NCI-H345 treated with DMSO at 0.1 percent for 48 hours (cell line): ENCODE measurements around the gene PTCHD1.

Experiments
- DNase-seq: peaks from one replicate; lab custom pipeline; 2025; ENCODE audit not compliant: unreplicated experiment; lab: John Stamatoyannopoulos, UW

PTCHD1 gene

DNA sequence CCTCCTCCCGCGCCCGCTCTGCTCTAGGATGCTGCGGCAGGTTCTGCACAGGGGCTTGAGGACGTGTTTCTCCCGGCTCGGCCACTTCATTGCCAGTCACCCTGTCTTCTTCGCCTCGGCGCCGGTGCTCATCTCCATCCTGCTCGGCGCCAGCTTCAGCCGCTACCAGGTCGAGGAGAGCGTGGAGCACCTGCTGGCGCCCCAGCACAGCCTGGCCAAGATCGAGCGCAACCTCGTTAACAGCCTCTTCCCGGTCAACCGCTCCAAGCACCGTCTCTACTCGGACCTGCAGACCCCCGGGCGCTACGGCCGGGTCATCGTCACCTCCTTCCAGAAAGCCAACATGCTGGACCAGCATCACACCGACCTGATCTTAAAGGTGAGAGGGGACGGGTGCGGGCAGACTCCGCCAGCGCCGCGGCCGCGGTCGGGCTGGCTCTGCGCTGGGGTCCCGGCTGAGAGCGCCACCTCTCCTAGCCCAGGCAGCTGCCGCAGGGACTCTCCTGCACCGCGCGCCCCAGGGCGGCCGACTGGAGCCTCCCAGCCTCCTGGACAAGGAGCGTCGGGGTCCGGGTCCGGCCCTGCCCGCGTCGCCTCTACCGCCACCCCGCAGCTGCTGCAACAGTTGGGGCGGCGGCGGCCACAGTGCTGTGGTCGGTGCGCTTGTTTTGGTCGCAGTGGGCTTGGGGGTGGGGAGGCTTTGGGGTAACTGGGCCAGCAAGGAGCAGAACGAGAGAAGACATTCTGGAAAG, at the start of gene PTCHD1:
Gene PTCHD1, plus strand, starts transcription at position 2 of the 752 bp plus-strand sequence. Its CDS starts 27 bp downstream, at position 29.
- no peak for DNase-seq

DNA sequence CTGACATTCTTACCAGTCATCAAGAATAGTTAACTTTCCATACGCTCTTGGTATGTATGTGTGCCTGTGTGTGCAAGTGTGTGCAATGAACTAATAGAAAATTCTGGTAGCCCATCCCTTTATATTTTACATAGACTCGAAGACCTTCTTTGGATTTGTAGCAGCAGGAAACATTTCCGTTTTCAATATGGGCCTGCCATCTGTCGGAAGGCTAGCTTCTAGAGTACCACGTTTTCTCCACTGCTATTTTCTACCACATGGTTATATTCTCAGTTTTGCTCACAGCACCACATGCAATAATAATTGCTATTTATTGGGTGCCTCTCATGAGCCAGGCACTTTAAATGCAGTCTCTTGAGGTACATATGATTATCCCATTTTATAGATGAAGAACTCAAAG, 47.9 kb upstream of the PTCHD1 start:
- no peak for DNase-seq

DNA sequence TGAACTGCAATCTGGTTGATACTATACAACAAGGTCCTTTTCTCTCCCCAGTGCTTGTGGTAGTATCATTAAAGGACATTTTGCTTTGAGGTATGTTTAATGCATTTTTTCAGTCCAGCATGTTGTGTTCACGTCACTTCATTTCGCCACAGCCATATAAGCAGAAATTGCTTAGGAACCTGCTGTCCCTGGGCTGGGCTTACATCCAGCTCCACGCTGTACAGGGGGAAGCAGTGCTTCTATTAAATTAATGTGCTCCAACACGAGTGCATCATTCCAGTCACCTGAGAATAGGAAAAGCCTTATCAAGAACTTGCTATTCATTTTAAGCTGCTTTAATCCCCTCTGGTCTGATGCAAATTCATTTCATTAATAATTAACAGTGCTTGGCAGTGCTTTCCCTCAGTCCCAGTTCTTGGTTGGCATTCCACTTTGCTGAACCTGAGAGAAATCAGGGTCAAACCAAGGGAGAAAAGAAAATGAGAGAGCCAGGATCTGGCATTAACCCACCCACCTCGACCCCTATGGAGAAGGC, 47.4 kb upstream of the PTCHD1 start:
- DNase-seq, result no peak

DNA sequence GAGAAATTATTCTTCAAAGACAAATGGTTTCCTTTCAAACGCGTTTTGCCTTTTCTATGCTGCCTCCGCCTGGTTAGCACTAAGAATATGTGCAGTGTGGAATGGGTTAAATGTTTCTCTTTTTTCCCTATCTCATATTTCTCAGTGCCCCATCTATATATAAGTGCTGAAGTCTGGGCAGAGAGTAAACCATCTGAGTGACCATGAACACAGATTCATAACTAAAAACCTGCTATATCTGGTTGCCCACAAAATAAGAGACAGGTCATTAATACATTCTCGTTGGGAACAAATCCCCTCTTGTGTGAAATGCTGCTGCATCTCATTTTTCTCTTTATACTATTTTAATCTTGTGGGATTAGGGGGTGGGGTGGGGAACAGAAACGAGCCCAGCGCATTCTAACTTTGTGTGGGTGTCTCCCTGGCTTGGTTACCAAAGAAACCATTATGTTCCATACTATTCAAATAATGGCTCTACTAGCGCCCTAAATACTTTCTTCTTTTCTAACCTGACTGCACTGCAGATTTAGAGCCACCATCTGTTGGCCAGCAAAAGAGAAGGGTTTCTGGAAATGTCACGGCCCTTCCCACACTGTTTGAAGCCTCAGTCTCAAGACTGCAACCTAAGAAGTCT, 42.2 kb upstream of the PTCHD1 start:
- DNase-seq, result no peak

DNA sequence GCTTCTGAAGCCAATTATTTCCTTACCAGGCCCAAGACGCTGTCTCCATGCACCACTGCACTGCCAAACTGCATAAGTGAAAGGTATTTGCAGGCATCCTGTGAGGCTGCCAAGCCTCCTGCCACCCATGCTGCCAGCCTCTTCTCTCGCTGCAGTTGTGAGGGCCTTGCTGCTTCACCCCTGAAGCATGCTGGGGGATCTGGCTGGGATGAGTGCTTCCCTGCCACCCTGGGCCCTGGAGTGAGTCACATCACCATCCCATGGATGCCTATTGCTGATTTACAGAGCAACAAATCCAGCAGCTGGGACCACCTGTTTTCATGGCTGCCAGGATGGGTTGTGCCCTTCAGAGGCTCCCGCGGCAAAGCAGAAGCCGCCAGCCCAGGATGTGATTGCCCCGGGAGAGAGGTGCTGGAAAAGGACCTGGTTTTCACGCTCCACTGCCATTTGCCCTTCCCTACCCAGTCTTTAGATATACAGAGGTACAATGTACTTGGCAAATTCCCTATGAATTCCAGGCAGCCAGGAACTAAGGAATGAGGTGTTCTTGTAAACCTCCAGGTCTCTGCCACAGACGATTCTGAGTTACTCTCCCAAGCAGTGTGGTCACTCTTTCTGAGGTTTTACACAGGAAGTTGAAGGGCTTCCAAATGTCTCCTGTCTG, 41.5 kb upstream of the PTCHD1 start:
- no peak for DNase-seq

DNA sequence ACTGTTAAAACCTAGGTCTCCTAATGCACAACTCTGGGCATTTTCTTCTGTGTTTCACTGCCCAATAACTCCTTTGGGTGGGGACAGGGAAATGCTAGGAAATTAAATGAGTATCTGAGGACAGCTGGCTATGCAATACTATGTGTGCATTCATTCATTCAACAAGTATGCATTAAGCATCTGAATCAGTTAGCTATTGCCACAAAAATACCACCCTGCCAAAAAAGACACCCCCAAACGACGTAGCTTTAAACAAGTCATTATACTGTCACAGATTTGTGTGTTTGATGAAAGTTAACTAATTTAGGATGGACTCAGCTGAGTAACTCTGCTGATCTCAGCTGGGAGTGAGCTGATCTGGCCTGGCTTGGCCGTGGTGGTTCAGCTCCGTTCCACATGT, 29.8 kb upstream of the PTCHD1 start:
- no peak for DNase-seq

DNA sequence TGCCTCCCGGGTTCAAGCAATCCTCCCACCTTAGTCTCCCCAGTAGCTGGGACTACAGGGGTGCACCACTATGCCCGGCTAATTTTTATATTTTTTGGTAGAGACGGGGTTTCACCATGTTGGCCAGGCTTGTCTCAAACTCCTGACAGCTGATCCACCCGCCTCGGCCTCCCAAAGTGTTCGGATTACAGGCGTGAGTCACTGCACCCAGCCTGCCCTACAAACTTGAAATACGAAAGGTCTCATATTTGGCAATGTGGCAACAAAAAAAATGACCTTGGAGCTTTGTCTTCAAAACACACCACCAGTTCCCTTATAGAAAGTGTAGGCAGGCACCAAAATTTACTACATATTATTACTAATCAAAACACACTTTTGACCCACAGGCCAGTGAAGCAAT, 22.9 kb upstream of the PTCHD1 start:
- DNase-seq, result no peak

DNA sequence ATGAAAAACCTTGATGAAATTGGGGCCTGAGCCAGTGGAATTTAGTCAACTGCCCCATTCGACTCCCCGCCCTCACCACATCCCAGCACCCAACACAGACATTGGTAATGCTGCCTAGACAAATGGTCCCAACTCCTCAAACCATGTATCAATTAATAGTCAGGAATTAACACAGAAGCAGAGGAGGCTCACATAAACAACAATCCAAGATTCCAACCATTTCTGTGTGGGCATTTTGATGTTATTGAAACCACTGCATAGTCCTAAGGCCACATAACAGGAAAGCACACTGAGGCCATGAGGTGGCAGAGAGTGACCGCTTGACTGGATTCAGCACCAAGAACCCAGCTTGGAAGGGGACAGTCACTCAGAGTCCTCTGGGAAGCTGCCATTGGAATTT, 22.5 kb upstream of the PTCHD1 start:
- DNase-seq, result no peak

DNA sequence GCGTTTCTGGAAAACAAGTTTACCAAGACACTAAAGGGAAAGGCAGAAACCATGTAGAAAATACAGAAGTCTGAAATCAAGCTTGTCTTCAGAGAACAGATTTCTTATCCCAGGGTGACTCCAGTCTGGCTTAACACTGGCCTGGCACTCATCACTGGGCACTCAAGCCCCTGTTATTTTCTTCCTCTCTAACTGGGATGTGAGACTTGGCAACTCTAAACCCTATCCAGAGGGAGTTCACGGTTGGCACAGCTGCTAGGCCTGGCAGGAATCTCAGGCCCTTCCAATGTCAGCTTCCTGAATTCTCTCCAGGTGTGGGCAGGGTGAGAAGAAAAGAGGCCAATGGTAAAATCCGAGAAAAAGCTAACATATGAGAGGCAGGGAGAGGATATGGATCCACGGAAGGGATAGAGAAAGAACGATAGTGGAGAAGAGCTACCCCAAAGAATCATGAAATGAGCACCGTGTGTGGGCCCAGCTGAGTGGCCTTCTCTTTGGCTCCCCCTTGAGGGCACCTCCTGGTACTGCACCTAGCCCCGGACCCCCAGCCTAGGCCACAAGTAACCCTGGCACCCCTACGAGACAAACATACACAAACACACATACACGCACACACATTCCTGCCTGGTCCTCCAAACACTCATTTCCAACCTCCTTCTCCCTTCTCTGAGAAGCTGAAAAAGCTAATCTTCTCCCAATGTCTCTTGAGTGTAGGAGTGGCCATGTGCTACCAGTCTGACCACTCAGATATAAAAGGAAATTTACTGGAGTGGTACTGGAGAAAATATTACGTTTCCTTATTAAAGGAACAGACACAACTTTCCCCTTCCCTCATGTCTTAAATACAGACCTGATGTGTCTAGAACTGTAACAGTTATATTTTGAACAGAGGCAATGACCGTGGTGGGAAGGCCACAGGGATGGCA, 16.6 kb upstream of the PTCHD1 start:
- no peak for DNase-seq

DNA sequence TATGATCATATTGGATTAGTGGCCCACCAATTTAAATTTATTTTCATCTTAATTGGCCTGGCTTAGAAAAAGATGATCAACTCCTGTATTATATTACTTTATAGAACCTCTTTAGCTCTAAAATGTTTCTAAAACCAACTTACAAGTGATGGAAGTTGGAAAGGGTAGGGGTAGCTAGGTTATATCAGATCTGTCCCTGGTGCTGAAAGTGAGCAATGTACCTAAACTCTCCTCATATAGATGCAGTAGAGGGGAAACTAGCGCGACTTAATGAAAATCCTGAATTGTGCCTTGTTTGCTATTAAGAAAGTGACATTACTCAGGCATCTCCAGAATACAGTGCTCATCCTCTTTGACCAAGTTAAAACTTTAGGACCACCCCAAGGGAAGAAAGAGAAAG, 7.5 kb upstream of the PTCHD1 start:
- no peak for DNase-seq

DNA sequence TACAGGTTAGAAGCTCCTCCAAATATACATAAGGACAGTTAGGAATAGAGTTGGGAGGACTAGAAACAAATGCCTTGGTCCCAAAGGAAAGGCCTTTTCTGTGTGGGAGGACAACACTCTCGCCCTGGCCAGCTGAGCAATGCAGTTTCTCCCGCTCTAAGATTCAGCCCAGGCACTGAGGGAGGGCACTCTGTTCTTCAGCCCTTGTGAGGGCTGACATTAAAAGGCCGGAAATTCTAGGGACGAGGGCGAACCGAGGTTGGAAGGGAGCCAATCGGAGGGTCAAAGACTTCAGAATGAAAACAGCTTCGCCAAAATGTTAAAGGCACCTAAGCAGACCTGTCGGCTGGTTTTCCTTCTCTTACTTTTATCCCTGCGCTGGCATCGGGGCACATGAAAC, 2.9 kb upstream of the PTCHD1 start:
- DNase-seq, result no peak

DNA sequence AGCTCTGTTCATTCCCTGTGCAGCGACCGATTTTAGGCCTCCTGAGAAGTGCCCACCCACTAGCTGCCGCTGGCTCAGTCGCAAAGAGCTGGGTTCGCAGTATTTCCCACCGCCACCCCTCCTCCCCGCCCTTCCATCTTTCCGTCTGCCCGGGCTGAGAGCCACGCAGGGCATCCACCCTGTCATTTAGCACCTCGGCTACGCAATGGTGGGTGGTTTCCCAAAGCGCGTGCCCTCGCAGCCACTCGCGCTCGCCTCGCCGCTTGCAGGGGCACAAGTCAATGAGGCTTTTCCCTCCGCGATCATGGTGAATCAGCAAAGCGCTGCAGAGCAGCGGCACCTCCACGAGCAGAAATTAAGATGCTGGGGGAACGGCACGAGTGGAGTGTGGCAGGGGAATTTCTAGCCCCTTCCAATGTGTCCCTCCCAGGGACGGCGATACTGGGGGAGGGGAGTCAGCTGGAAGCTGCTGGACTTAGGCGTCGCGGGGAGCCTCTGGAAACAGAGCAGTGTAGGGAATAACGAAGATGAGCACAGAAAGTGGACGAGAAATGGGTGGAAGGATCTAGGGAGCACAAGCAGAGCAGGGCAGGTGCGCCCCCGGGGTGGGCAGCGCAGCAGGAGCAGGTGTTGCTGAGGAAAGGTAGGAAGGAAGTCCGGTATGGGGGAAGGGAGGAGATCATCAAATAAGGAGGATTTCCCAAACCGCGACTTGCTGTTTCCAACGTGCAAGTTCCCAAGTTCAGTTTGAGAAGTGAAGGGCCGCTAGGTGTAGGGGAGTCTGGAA, 2.4 kb upstream of the PTCHD1 start:
- no peak for DNase-seq

DNA sequence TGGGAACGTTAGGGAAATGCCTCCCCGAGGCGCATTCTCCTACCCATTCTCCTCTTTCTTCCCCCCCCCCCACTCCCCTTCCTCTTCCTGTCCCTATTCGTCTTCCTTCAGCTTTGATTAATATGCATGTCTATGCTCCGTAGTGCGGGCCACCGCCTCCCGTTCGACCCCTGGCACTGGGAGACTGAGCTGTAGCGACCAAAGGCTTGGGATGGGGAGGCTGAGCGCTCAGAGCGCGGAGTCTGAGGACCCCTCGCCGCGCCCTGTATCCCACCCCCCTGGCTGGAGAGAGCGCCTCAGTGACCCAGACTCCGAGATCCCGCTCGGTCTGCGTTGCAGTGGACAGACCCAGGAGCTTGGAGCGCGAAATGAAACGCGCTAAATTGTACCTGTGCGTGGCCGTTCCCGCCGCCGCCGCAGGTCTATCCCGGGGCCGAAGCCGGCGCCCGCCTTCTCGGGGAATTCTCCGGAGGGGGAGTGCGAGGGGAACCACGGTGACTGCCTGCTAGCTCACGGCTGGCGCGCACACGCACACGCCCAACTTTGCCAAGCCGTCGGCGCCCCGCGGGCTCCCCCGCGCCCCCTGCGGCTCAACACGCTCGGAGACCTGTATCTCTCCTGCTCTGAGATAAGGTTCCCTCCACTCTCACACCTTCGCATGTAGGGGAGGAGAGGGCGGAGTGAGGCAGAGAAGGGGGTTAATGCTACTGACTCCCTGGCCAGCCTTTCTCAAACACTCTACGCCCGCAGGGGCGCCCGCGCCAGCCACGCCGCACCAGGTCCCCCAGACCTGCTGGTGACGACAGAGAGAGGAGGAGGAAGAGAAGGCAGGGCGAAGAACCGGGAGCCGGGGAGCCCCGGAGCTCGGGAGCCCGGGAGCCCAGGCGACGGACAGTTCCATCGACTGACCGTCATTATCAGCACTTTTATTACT, 1.5 kb upstream of the PTCHD1 start:
- no peak for DNase-seq

DNA sequence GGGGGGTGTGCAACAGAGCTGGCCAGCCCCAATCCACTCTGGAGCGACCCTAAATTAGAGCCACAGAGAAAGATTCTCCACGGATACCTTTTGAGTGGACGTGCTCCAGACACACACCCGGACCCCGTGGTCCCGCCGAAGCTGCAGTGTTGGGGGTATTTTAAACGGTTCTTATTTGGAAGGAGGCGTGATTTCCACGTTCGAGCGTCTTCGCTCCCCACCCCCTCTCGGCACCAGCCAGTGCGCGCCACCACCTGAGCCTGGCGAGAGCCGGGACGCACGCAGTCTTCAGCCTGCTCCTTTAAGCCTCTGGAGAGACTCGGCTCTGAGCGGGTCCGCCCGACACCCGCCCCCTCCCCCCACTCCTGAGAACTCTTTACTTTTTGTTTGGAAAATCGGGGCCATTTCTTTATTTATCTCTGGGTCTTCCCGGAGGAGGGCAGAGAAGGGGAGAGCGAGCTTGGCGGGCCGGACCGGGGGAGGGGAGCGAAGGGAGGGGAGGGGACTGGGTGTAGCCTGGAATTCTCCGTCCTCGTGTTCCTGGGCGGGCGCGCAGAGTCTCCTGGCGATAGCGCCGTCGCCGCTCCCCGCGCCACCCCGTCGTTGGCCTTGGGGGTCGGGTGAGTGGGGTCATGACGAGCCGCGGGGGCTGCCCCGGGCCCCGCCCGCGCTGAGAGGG, 668 bp upstream of the PTCHD1 start:
- peak; percentile 4 for DNase-seq

DNA sequence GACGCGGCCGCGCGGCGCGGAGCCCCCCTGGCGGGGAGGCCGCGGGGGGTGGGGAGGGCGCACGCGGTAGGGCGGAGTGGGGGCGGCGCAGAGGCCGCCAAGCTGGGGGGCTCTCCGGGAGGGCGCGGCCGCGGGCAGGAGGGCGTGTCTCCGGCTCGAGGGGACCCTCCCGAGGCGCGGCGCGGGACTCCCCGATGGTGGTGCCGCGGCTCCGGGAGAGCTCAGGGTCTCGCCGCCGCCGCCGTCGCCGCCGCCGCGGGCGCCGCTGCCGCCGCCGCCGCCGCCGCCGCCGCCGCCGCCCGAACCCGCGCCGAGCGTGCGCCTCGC, 165 bp upstream of the PTCHD1 start:
- no peak for DNase-seq

DNA sequence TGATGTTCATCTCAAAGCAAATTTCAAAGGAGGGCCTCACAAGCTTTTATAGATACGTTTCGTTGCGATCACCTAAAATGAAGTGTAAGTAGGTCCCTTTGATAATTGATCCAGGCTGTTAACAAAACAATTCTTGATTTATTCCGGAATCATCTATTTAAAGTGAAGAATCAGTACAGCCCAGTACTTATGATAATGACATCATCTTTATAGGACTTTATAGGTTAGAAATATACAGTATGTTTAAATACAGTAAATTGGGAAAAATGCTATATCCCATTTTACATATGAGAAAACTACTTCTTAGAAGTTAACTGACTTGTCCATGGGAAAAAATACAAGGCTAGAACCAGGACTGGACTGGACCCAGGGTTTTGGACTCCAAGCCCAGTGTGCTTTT, 3.7 kb downstream of the PTCHD1 start:
- no peak for DNase-seq

DNA sequence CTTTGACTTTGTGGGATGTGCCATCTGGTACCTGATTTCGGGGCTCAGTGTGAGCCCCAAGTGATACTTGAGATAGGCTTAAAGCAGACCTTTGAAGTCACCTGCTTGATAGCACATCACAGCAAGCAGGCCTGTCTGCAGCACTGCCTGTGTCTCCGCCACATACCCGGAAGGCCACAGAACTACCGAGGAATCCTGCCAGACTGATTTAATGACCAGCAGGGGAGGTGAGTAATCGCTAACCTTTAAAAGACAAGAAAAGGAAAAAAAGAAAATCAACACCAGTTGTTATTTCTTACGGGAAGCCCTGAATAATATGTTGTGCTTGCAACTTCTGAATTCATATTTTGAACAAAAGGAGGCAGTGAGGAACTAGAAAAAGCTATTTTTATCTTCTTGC, 6.8 kb downstream of the PTCHD1 start:
- no peak for DNase-seq

DNA sequence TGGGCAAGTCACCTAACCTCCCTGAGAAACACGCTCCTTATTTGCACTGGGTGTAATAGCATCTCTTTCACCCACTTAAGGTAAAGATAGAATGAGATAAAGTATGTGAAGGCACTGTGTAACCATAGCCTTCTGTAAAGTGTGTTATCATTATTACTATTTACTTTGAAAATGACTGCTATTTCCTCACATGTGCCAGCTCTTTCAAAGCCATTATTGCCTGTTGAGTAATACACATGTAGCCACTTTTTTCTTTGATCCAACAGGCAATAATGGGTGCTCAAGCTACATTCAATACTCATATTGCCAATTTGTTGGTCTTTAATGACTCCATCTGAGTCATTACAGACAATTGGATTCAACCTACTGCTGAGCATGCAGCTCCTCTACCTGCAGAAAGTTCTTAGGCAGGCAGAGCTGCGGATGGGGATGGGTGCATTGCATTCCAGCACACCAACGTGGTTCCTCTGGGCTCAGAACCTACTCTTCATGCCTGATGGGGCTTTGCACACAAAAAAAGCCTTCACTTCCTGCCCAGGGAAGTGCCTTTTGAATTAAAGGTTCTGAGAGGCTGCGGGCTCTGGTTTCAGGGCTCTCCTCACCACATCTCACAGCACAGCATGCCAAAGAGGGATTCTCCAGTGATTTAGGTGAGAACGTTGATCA, 9.7 kb downstream of the PTCHD1 start:
- no peak for DNase-seq
